SJSA1 (cell line): Measurements from ENCODE around the gene RCE1. TPM values are rescaled to one million over a fixed set of nuclear protein-coding genes. Genes with fewer than 3 reads are reported as not detected.

Experiments
- DNase-seq, 2 experiments: peaks; one replicate each; pipeline ENCODE4 v3.0.0-alpha.2; 2015 to 2020; ENCODE audit warnings: low spot score in 2 of 2, low read depth in 1 of 2
- H3K27ac ChIP-seq: fragments of 250-450 bp; sonication (Bioruptor Pico); 2 replicates; pipeline ENCODE4 v1.5.1; 2020; ENCODE audit warnings: mild to moderate bottlenecking, moderate library complexity
- H3K27me3 ChIP-seq: fragments of 250-450 bp; sonication (Bioruptor Pico); replicated peaks from 2 replicates; pipeline ENCODE4 v1.5.1; 2020; ENCODE audit warnings: mild to moderate bottlenecking, moderate library complexity
- H3K36me3 ChIP-seq: fragments of 250-450 bp; sonication (Bioruptor Pico); 2 replicates; pipeline ENCODE4 v1.5.1; 2020; ENCODE audit warnings: mild to moderate bottlenecking
- H3K4me1 ChIP-seq: fragments of 250-450 bp; sonication (Bioruptor Pico); replicated peaks from 2 replicates; pipeline ENCODE4 v1.6.1; 2021; ENCODE audit warnings: mild to moderate bottlenecking
- H3K4me3 ChIP-seq: fragments of 250-450 bp; sonication (Bioruptor Pico); 2 replicates; pipeline ENCODE4 v1.5.1; 2020; ENCODE audit warnings: mild to moderate bottlenecking
- H3K9me3 ChIP-seq: fragments of 250-450 bp; sonication (Bioruptor Pico); replicated peaks from 2 replicates; pipeline ENCODE4 v1.5.1; 2020; ENCODE audit warnings: mild to moderate bottlenecking
- total RNA-seq: library from RNA; depleted of rRNA; stranded (reverse); fragments of >200 nt; shearing (Covaris generic); gene quantifications from 2 replicates; pipeline ENCODE4 v1.2.3, GENCODE V29; 2014

RCE1 gene
- total RNA-seq, 1 experiment from 2014 or later = 75.0 TPM

DNA sequence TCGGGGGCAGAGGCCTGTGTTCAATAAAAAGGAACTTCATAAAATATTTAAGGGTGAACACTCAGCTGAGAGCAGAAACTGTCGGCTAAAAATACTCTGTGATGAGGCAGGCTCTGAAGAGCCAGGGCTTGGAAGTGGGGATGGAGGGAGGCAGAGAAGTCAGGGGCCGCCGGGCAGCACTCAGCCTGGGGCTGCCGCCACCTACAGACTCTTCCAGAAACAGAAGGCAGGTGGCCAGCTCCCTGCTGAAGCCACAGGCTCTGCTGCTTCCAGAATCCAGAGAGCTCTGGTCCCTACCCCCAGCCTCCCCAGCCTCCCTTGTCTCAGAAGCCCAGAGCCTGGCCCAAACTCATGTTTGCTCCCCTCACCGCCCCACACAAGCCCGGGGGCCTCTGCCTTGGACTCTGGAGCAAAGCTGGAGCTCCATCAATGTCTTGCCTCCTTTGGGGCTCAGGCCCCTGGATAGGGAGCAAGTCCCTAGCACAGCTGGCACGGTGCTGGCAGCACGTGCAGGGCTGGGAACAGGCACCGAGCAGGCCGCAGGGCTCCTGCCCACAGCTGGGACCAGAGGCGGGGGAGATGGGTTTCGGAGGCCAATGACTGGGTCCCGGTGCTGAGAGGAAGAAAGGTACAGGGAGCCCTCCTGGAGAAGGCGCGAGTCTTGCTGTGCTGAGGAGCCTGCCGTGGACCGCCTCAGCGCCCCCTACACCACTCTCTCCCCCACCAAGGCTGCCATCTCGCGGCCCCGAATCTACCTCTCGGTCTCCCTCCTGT is 21.9 kb downstream of the RCE1 start:
- no peak for DNase-seq
- no peak overlapping the region for H3K27ac ChIP-seq
- H3K27me3 ChIP-seq = no peaks in the 10 kb centered on the region

DNA sequence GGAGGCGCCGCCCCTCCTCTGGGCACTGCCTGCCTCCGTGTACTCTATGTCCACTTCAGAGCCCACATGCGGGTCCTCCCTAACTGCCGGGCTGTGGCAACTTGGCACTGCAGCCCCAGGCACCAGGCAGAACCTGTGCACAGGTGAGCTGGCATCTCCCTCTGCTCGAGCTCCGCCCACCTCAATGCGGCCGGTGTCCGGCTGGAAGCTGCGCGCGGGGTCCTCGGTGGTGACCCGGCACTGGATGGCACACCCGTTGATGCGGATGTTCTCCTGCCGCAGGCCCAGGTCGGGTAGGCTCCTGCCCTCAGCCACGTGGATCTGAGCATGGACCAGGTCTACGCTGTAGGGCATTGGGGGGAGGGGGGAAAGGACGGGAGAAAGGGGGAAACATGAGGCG is 22.8 kb downstream of the RCE1 start:
- DNase-seq = no peak
- H3K9me3 ChIP-seq = no peaks in the 10 kb centered on the region
- no peak overlapping the region for H3K4me3 ChIP-seq
- no peaks in the 10 kb centered on the region for H3K27me3 ChIP-seq
- no peaks in the 10 kb centered on the region for H3K4me1 ChIP-seq
- no peak overlapping the region for H3K27ac ChIP-seq
- H3K36me3 ChIP-seq = peaks cover 47% of the 10 kb centered on the region

More for the DNA sequence above, 21.9 kb downstream of the RCE1 start:
- Histone ChIP-seq H3K4me1 (no peaks in the 10 kb centered on the region), H3K36me3 (peaks cover 47% of the 10 kb centered on the region), H3K9me3 (no peaks in the 10 kb centered on the region), H3K4me3 (no peak overlapping the region)

DNA sequence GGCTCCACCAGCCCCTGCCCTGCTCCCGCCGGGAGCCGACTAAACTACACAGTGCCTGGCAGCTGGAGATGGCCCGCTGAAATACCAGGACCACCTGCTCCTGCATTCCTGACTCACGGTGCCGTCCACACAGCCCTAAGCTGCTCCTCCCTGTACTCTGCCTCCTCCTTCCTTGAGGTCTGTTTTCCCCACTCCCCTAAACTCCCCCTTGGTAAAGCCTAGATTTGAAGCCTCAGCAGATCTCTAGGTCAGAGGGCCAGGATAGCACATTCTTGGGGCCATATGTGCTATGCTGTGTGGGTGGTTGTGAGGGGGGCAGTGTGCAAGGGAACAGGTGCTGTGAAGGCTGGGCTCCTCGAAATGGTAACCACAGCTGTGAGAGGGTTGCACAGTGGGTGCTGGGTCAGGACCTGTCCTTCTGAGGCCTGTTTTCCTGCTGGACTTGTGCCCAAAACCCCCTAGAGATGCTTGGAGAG is 23.3 kb downstream of the RCE1 start:
- Histone ChIP-seq H3K27ac (no peak overlapping the region), H3K9me3 (no peaks in the 10 kb centered on the region), H3K4me3 (no peak overlapping the region), H3K27me3 (no peaks in the 10 kb centered on the region), H3K4me1 (no peaks in the 10 kb centered on the region), H3K36me3 (peaks cover 49% of the 10 kb centered on the region)
- DNase-seq = no peak

DNA sequence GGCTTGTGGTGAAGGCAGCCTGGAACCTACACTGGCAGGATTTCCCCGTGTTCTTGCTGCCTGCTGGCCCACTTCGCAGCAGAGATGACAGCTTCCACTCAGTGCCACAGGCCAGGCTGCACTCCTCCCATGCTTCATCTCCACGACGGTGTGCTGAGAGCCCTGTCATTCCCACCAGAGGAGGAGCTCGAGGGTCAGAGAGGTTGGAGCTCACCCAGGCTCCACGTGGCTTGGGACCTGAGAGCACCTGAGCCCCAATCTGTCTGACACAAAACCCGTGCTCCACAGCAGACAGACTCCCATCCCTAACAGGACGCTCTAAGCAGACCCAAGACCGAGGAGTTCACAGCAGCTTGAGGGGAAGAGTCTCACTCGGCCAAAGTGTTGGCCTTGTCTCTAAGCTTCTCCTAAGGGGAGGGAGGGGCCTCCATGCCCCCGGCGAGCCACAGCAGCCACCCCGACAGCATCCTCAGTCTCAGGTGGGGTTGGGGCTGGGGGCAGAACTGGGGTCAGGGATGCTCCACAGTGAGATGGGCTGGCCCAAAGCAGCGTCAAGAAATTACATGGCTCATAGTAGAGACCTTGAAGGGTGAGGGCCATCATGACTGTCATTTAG is 24.3 kb downstream of the RCE1 start:
- peaks cover 41% of the 10 kb centered on the region for H3K36me3 ChIP-seq
- H3K27ac ChIP-seq = no peak overlapping the region
- no peaks in the 10 kb centered on the region for H3K9me3 ChIP-seq
- no peak for DNase-seq
- H3K4me3 ChIP-seq = no peak overlapping the region
- no peaks in the 10 kb centered on the region for H3K4me1 ChIP-seq
- H3K27me3 ChIP-seq = no peaks in the 10 kb centered on the region

DNA sequence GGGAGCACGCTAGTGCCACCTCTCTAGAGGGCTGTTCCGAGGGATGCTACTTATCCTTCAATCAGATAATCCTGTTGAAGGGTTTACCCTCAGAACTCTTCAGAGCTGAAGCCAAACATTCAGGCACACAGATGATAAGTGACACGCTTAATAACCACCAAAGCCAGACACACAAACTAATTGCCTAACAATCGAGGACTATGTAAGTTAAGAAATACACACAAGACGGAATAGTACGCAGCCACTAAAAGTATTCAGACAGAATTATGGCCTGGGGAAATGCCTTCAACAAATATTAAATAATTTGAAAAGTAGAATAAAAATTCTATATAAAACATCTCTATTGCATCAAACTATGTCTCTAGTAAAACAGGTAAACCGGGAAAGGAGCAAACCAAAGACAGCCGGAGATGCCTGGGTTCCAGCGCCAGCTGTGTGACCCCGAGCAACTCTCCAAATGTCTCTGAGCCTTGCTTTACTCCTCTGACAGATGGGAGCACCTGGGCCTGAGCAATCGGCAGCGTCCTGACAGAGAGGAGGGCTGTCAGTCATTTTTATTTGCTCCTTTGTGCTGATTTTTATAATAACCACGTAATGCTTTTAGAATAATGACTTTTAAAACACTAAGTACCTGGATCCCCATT is 25.0 kb downstream of the RCE1 start:
- Histone ChIP-seq H3K9me3 (no peaks in the 10 kb centered on the region), H3K4me3 (no peak overlapping the region), H3K4me1 (no peaks in the 10 kb centered on the region), H3K36me3 (peaks cover 35% of the 10 kb centered on the region), H3K27me3 (no peaks in the 10 kb centered on the region), H3K27ac (no peak overlapping the region)
- no peak for DNase-seq

DNA sequence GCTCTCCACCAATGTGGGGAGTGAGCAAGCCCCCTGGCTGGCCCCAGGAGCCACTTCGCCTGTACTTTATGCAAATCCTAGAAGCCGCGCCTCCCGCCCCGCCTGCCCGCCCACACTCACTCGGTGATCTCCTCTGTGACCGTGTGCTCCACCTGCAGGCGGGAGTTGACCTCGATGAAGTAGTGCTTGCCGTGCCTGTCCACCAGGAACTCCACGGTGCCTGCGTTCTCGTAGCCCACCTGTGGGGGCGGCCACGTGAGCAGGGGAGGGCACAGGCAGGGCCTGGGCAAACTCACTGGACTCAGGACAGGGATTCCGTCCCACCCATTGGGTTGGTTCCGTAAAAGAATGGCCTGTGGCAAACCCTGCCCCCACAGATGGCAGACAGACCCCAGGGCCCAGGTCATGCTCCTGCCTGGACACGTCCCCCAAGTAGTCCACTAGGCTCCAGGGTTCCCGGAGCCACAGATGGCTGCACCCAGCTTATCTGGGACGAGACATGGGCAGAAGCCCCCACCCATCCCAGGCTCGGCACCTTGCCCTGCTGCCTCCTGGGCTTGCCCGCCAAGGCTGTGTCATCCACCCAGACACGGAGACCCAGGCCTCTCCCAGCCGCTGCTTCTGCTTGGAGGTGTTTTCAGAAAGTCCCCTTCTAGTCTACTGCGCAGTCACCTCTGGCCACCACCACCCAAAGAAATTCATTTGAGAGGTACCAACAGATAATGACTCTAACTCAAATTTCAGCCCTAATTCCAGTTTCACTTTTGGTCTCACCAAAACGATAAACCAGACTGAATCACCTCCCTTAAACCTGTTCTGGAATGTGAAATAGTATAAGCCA is 25.7 kb downstream of the RCE1 start:
- Histone ChIP-seq H3K4me1 (no peaks in the 10 kb centered on the region), H3K36me3 (peaks cover 32% of the 10 kb centered on the region), H3K27ac (no peak overlapping the region), H3K4me3 (no peak overlapping the region), H3K27me3 (no peaks in the 10 kb centered on the region), H3K9me3 (no peaks in the 10 kb centered on the region)
- peak in 1 of 2 experiments; percentile 67 for DNase-seq

DNA sequence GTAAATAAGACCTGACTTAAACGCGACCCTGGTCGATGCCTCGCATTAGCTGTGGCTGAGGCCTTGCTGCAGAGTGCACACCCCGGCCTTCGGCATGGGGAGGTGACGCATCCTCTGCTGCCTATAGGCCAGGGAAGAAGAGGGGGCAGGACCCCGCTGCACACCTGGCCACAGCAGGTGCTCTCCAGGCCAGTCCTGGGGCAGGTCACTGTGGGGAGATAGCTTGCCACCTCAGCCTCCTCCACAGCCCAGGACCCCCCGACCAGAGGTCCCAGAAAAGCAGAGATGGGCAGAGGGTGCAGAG is 26.3 kb downstream of the RCE1 start:
- Histone ChIP-seq H3K27me3 (no peaks in the 10 kb centered on the region), H3K4me3 (no peak overlapping the region), H3K27ac (no peak overlapping the region), H3K4me1 (no peaks in the 10 kb centered on the region), H3K36me3 (peaks cover 32% of the 10 kb centered on the region), H3K9me3 (no peaks in the 10 kb centered on the region)
- no peak for DNase-seq

DNA sequence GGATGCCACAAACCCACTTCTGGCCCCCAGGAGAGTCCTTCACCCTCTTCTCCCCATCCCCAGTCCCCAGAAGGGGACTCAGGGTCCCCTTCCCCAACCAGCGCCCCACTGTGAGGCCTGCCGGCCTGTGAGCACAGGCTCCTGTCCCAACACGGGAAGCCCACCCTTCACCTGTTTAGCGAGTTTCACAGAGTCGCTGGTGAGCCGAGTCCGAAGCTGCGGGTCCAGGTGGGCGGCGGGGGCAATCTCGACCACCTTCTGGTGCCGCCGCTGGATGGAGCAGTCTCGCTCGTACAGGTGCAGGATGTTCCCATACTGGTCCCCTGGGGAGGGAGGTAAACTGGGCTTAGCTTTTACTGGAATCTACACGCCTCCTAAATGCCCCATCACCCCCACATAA is 26.9 kb downstream of the RCE1 start:
- Histone ChIP-seq H3K27me3 (no peaks in the 10 kb centered on the region), H3K36me3 (peaks cover 32% of the 10 kb centered on the region), H3K27ac (no peak overlapping the region), H3K9me3 (no peaks in the 10 kb centered on the region), H3K4me1 (no peaks in the 10 kb centered on the region), H3K4me3 (no peak overlapping the region)
- DNase-seq = no peak

DNA sequence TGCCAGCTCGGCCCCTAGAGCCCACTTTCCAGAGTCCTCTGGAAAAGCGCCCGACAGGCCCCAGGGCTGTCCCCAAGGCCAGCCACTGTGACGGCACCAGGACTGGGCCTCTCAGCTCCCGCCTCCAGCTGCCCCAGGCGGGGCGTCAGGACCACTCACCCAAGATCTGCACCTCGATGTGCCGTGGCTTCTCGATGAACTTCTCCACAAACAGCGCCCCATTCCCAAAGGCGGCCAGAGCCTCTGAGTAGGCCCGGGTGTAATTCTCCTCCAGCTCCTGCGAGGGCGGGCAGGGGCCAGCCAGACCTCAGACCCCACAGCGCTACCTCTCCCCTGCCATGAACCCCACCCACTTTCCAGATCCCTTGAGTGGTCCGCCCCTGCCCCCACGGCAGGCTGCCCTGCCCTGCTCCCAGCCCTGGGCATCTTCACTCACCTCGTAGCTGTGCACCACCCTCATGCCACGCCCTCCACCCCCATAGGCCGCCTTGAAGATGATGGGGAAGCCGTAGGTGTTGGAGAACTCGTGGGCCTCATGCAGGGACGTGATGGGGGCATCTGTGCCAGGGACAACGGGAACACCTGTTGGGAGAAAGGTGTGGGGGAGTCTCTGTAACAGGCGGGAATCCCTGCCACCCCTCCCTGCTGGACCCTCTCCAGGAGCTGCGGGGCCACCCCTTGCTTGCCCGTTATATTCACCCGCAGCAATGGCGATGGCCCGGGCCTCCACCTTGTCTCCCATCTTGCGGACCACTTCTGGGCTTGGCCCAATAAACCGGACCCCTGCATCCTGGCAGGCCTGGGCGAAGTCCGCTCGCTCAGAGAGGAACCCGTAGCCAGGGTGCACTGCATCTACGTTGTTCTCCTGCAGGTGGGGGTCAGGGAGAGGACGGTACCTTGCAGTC is 27.6 kb downstream of the RCE1 start:
- no peak overlapping the region for H3K27ac ChIP-seq
- no peaks in the 10 kb centered on the region for H3K9me3 ChIP-seq
- no peaks in the 10 kb centered on the region for H3K4me1 ChIP-seq
- no peaks in the 10 kb centered on the region for H3K27me3 ChIP-seq
- no peak for DNase-seq
- no peak overlapping the region for H3K4me3 ChIP-seq
- H3K36me3 ChIP-seq = peaks cover 27% of the 10 kb centered on the region

DNA sequence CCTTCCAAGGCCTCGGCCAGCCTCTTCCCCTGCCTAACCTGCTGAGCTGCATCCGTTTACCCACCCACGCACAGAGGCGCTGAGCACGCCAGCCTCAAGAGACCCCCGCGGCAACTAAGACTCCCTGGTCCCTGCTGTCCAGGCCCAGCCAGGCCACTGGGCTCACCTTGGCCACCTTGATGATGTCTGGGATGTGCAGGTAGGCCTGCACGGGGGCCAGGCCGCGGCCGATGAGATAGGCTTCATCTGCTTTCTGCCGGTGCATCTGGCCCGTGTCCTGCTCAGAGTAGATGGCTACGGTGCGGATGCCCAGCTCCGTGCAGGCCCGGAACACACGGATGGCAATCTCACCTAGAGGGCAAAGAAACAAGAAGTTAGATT is 28.3 kb downstream of the RCE1 start:
- Histone ChIP-seq H3K27me3 (no peaks in the 10 kb centered on the region), H3K4me1 (no peaks in the 10 kb centered on the region), H3K4me3 (no peak overlapping the region), H3K36me3 (peaks cover 25% of the 10 kb centered on the region), H3K9me3 (no peaks in the 10 kb centered on the region), H3K27ac (no peak overlapping the region)
- DNase-seq = no peak

DNA sequence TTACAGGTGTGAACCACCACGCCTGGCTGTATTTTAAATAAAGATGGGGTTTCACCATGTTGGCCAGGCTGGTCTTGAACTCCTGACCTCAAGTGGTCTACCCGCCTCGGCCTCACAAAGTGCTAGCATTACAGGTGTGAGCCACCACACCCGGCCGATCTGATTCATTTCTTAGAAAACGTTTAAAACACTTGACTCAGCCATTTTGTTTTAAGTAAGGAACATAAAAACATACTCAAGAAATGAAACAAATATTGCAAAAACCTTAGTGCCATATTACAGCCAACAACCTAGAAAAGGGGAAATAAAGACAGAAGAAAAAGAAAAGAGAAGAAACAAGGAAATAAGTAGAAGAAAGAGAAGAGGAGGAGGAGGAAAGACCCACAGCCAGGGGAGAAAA is 31.0 kb downstream of the RCE1 start:
- H3K36me3 ChIP-seq = peaks cover 22% of the 10 kb centered on the region
- no peak overlapping the region for H3K4me3 ChIP-seq
- no peaks in the 10 kb centered on the region for H3K27me3 ChIP-seq
- no peak for DNase-seq
- H3K9me3 ChIP-seq = no peaks in the 10 kb centered on the region
- no peak overlapping the region for H3K27ac ChIP-seq
- peaks cover 5% of the 10 kb centered on the region for H3K4me1 ChIP-seq

DNA sequence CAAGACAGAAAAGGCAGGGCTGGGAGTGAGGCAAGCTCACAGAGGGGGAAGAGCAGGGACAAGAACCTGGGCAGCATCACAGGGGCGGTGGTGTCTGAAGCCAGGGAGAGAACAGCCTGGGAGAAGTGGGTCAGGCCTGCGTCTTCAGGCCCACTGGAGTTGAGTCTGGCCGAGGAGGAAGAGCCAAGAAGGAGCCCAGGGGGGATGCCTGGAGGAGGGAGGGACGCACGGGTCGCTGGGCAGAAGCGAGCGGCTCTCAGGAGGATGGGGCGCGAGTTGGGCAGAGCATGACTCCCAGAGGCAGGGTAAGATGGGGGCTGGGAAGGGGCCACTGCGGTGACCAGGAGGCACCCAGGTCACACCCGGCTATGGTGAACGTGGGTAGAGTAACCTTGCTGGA is 32.1 kb downstream of the RCE1 start:
- Histone ChIP-seq H3K27ac (no peak overlapping the region), H3K36me3 (peaks cover 13% of the 10 kb centered on the region), H3K4me1 (peaks cover 5% of the 10 kb centered on the region), H3K9me3 (no peaks in the 10 kb centered on the region), H3K27me3 (no peaks in the 10 kb centered on the region), H3K4me3 (no peak overlapping the region)
- no peak for DNase-seq
